RKO (cell line): Measurements from ENCODE around the gene GLT8D2.
A peak's percentile ranks its signal among the peaks of the same experiment; 100 is the strongest.
"Not testable (repeated sequence)": the region's sequence is repeated elsewhere in the genome, so short reads cannot be mapped to it uniquely, and the experiment has no call there.

Experiments used
- DNase-seq: peaks from one replicate; pipeline ENCODE4 v3.0.0-alpha.2; 2016; ENCODE audit warnings: low spot score

GLT8D2 gene

DNA sequence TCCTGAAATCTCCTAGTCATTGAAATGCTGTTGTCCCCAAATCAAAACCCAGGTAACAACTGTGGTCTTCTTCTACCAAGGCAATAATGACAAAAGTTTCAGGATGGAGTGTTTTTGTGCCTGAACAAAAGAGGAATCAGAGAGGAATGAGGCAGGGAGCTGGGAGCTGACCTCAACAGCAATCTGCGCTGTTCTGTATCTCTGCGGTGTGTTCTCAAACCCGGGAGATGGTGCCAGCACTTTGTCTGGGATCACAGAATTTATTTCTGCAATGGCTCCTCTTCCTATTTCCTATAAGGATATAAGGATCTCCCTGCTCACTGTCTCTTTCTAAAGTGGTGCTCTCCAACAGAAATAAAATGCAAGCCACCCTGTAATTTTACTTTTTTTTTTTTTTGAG, 449 bp upstream of the GLT8D2 start:
- DNase-seq: no peak

GRCh38 chr12:104049278-104049902, 597 bp downstream of the GLT8D2 start:
- no peak for DNase-seq

DNA sequence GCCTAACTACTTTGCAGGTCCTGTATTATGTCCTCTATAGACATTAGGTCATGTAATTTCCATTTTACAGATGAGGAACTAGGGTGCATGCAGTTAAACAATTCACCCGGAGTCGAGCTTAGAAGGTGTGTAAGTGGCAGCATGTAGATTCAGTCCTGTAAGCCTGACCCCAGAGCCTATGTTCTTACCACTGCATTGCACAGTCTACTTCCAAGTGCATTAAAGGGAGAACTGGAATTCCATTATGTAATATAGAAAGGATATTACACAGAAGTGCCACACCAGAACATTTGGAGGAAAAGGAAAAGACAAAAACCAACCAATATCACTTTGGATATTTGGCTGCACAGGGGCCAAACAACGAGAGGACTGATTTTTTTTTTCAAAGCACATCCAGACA, 1.2 kb downstream of the GLT8D2 start:
- DNase-seq: no peak

DNA sequence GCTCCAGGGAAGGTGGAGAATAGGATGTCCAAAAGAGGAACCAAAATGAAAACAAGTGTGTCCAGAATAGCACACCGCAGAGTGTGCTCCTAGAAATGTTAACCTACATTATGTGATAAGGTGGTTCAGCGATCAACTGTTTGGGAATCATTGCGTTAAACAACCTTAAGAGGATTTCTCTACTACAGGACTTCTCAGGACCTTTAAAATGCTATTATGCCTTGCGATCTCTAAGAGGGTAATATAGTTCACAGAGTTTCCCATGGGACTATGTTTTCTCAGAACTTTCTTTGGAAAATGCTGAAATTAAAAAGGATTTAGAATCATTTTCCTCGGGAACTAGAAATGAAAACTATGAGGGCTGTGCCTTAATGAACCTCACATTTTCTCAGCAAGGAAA, 1.8 kb downstream of the GLT8D2 start:
- DNase-seq: no peak

GRCh38 chr12:104046306-104046705, 3.7 kb downstream of the GLT8D2 start:
- DNase-seq: no peak

GRCh38 chr12:104044158-104044557, 5.8 kb downstream of the GLT8D2 start:
- no peak for DNase-seq

DNA sequence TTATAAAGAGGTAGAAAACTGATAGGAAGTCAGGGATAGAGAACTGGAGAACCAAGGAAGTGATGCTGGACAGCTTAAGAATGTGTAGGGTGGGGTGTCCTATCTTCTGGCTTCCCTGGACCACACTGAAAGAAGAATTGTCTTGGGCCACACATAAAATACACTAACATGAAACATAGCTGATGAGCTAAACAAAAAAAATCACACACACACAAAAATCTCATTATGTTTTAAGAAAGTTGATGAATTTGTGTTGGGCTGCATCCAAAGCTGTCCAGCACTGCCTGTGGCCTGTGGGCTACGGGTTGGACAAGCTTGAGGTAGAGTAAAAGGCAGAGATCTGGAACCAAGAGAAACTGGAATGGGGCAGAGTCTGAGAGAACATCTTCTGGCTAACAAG, 7.4 kb downstream of the GLT8D2 start:
- no peak for DNase-seq

GRCh38 chr12:104039769-104040168, 10.2 kb downstream of the GLT8D2 start:
- DNase-seq: not testable (repeated sequence)

- not testable (repeated sequence) for DNase-seq
Measured at GRCh38 chr12:104036143-104036542, 13.8 kb downstream of the GLT8D2 start.

DNA sequence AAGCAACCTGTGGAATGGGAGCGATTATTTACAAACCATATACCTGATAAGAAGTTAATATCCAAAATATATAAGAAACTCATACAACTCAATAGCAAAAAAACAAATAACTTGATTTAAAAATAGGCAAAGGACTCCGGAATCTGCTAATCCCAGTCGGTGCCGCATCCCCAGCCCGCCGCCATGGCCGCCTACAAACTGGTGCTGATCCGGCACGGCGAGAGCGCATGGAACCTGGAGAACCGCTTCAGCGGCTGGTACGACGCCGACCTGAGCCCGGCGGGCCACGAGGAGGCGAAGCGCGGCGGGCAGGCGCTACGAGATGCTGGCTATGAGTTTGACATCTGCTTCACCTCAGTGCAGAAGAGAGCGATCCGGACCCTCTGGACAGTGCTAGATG, 19.4 kb downstream of the GLT8D2 start:
- not testable (repeated sequence) for DNase-seq

DNA sequence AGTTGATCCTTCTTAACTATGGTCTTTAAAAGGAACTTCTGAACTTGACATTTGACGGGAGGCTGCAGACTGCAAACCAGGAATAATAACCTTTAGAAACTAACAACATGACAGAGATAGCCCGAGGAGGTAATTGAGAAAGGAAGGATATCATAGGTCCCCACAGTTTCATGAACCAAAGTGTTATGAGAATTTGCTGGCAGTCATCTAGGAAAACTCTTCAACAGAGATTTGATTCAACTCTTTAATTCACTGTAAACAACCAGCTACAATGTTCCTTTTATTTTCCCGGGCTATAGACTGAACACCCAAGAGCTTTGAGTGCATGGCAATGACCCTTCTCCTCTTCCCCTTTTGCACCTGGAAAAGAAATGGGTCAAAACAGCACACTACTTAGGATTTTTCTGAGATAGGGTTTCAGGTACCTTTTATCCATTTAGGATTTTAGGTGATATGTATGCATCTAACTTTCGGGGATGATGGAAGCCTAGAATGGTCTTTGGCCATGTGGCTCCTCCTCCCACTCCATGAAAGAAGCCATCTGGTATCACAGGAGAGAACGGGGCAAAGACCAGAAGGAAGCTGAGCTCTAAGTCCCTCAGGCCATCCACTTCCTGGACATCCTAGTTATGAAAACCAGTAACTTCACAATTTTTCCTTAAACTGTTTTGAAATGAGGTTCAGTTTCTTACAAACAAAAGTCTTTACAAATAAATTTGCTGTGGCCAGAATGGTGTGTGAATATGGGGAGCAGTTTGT, 23.0 kb downstream of the GLT8D2 start:
- DNase-seq: no peak

GRCh38 chr12:104025771-104026170, 24.2 kb downstream of the GLT8D2 start:
- DNase-seq: no peak

DNA sequence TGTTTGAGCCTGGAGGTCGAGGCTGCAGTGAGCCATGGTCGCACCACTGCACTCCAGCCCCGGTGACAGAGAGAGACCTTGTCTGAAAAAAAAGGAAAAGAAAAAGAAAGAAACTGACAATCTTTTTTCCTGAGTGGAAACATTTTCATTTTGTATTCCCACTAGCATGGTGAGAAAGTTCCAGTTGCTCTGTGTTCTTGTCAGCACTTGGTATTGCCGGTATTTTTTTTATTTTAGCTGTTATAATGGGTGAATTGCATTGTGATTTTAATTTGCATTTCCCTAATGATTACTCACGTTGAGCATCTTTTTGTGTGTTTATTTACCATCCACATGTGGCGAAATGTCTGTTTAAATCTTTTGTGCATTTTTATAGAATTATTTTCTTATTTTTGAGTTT, 25.6 kb downstream of the GLT8D2 start:
- no peak for DNase-seq

- no peak for DNase-seq
Measured at GRCh38 chr12:104023710-104024109, 26.3 kb downstream of the GLT8D2 start.

DNA sequence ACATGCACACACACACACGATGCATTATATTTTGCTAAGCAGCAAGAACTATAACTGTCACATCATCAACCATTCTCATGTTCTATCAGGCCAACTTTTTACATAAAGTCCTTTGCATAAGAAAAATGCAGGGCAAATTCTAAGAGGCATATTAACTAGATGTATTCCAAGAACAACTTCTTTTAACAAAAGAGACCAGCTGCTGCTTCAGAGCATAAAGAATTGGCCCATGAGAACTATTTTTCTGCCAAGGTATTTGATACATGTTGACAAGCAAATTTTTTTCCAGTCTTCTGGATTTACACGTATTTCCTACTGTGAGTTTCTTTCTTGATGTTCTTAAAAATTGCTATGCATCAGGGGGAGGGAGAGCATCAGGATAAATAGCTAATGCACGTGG, 27.2 kb downstream of the GLT8D2 start:
- no peak for DNase-seq

GRCh38 chr12:104021862-104022261, 28.1 kb downstream of the GLT8D2 start:
- not testable (repeated sequence) for DNase-seq

GRCh38 chr12:104012331-104012730, 37.7 kb downstream of the GLT8D2 start:
- DNase-seq: no peak

DNA sequence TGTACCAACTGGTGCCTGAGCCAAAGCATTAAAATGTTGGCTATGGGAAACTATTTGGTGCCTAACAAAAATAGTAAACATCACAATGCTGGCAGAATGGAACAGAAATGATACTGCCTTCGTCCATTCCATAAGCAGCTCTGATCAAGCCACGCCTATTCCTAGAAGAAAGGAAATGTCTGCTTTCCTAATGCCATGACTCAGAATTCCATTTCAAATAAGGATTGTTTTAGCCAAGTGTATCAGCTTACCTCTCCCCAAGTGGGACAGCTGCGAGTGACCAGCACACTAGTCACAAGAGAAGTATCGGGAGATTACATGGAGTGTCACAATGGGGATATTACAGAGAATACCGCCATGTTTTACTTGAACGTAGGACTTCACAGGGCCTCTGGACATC, 38.7 kb downstream of the GLT8D2 start:
- peak; percentile 65 for DNase-seq

GRCh38 chr12:104010606-104011169, 39.3 kb downstream of the GLT8D2 start:
- no peak for DNase-seq

GRCh38 chr12:104010121-104010520, 39.9 kb downstream of the GLT8D2 start:
- no peak for DNase-seq

DNA sequence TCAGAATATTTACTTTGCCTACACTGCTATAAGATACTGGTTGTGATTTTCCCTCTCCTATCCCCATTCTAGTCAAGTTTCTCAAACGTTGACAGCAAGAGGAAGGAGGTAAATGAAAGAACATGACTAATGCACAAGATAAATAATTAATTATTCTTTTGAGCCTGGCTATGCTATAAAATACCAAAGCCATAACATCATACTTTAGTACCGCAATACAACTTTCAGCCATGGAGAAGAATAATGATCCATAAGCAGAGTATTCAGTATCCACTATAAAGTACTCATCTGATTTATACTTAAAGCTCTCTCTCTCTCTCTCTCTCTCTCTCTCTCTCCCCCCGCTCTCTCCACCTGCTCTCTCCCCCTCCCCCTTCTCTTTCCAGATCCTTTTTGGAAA, 43.1 kb downstream of the GLT8D2 start:
- no peak for DNase-seq

GRCh38 chr12:104003596-104003995, 46.4 kb downstream of the GLT8D2 start:
- DNase-seq: no peak

- DNase-seq: no peak
Measured at GRCh38 chr12:104002686-104003085, 47.3 kb downstream of the GLT8D2 start.
